H9 (cell line): ENCODE data around the gene PTPN2. TPM values are rescaled to one million over a fixed set of nuclear protein-coding genes. Genes with fewer than 3 reads are reported as not detected.

Source experiments
- DNase-seq: peaks from one replicate; pipeline ENCODE4 v3.0.0-alpha.2; 2017
- H2AFZ ChIP-seq: one replicate; pipeline ENCODE4 v1.6.1; 2013; ENCODE audit warnings: mild to moderate bottlenecking, low read length, control low read depth, moderate library complexity
- H2AK5ac ChIP-seq: 2 replicates; pipeline ENCODE4 v1.6.1; 2013; ENCODE audit warnings: low read length, control low read depth, mixed read lengths; ENCODE audit not compliant: insufficient read length
- H2BK120ac ChIP-seq: one replicate; pipeline ENCODE4 v1.6.1; 2013; ENCODE audit warnings: low read depth, mild to moderate bottlenecking, low read length, control low read depth, inconsistent platforms; ENCODE audit not compliant: poor library complexity, severe bottlenecking
- H2BK12ac ChIP-seq: 2 replicates; pipeline ENCODE4 v1.6.1; 2013; ENCODE audit warnings: low read length, control low read depth, mixed read lengths, low read depth; ENCODE audit not compliant: insufficient read length
- H2BK15ac ChIP-seq: 2 replicates; pipeline ENCODE4 v1.6.1; 2013; ENCODE audit warnings: low read depth, low read length, control low read depth
- H2BK20ac ChIP-seq: one replicate; pipeline ENCODE4 v1.6.1; 2013; ENCODE audit warnings: low read depth, mild to moderate bottlenecking, low read length, control low read depth, inconsistent platforms; ENCODE audit not compliant: poor library complexity, severe bottlenecking
- H2BK5ac ChIP-seq: 2 replicates; pipeline ENCODE4 v1.6.1; 2013; ENCODE audit warnings: low read length, control low read depth, mixed read lengths; ENCODE audit not compliant: insufficient read length
- H3K14ac ChIP-seq: 2 replicates; pipeline ENCODE4 v1.6.1; 2013; ENCODE audit warnings: low read length, control low read depth; ENCODE audit not compliant: insufficient read depth
- H3K18ac ChIP-seq: 2 replicates; pipeline ENCODE4 v1.6.1; 2013; ENCODE audit warnings: low read depth, mild to moderate bottlenecking, mixed read lengths, low read length, control low read depth; ENCODE audit not compliant: insufficient read length
- H3K23ac ChIP-seq: 2 replicates; pipeline ENCODE4 v1.6.1; 2013; ENCODE audit warnings: low read length, control low read depth, mixed read lengths, low read depth; ENCODE audit not compliant: insufficient read length
- H3K23me2 ChIP-seq: 2 replicates; pipeline ENCODE4 v1.6.1; 2013; ENCODE audit warnings: low read depth, mild to moderate bottlenecking, mixed read lengths, low read length, control low read depth; ENCODE audit not compliant: insufficient read length, poor library complexity, severe bottlenecking
- H3K27ac ChIP-seq: 2 replicates; pipeline ENCODE4 v1.5.1; 2013; ENCODE audit warnings: low read length, control low read depth, mixed read lengths, low read depth; ENCODE audit not compliant: insufficient read length
- H3K27me3 ChIP-seq: 2 replicates; pipeline ENCODE4 v1.6.1; 2013; ENCODE audit warnings: low read length, control low read depth, inconsistent platforms; ENCODE audit not compliant: insufficient read depth
- H3K4ac ChIP-seq: 2 replicates; pipeline ENCODE4 v1.6.1; 2013; ENCODE audit warnings: low read depth, mild to moderate bottlenecking, control low read depth, inconsistent platforms, low read length, moderate library complexity
- H3K4me1 ChIP-seq: 2 replicates; pipeline ENCODE4 v1.6.1; 2013; ENCODE audit warnings: low read length, control low read depth, inconsistent platforms; ENCODE audit not compliant: insufficient read depth
- H3K4me2 ChIP-seq: 2 replicates; pipeline ENCODE4 v1.6.1; 2013; ENCODE audit warnings: low read length, control low read depth, mixed read lengths; ENCODE audit not compliant: insufficient read length, insufficient read depth
- H3K56ac ChIP-seq: 2 replicates; pipeline ENCODE4 v1.6.1; 2013; ENCODE audit warnings: low read depth, mild to moderate bottlenecking, mixed read lengths, low read length, control low read depth; ENCODE audit not compliant: insufficient read length
- H3K79me1 ChIP-seq: 2 replicates; pipeline ENCODE4 v1.6.1; 2013; ENCODE audit warnings: low read depth, mild to moderate bottlenecking, moderate library complexity, low read length, control low read depth, inconsistent platforms; ENCODE audit not compliant: insufficient read depth, poor library complexity, severe bottlenecking
- H3K79me2 ChIP-seq: 2 replicates; pipeline ENCODE4 v1.6.1; 2013; ENCODE audit warnings: low read length, control low read depth, inconsistent platforms; ENCODE audit not compliant: insufficient read depth
- H3K9ac ChIP-seq: 2 replicates; pipeline ENCODE4 v1.6.1; 2013; ENCODE audit warnings: low read length, control low read depth, mixed read lengths; ENCODE audit not compliant: insufficient read length; ENCODE audit errors: extremely low read depth
- H3K9me3 ChIP-seq: one replicate; pipeline ENCODE4 v1.6.1; 2013; ENCODE audit warnings: low read depth, low read length, inconsistent platforms; ENCODE audit not compliant: control insufficient read depth
- H3T11ph ChIP-seq: one replicate; pipeline ENCODE4 v1.6.1; 2013; ENCODE audit warnings: mild to moderate bottlenecking, low read length, control low read depth, inconsistent platforms
- H4K20me1 ChIP-seq: one replicate; pipeline ENCODE4 v1.6.1; 2013; ENCODE audit not compliant: control insufficient read depth, insufficient read length, insufficient read depth
- H4K5ac ChIP-seq: 2 replicates; pipeline ENCODE4 v1.6.1; 2013; ENCODE audit warnings: low read depth, mild to moderate bottlenecking, mixed read lengths, low read length, control low read depth; ENCODE audit not compliant: insufficient read length
- H4K8ac ChIP-seq: replicated peaks from 2 replicates; pipeline ENCODE4 v1.6.1; 2013; ENCODE audit warnings: low read length, control low read depth, mixed read lengths, low read depth; ENCODE audit not compliant: insufficient read length
- H4K91ac ChIP-seq: 2 replicates; pipeline ENCODE4 v1.6.1; 2013; ENCODE audit warnings: low read depth, mild to moderate bottlenecking, moderate library complexity, mixed read lengths, low read length, control low read depth; ENCODE audit not compliant: insufficient read length
- H3K27ac Mint-ChIP-seq, 3 experiments: 2 replicates in 2 of 3; 3 replicates in 1 of 3; pipeline ENCODE4 v1.8.0; 2020 to 2021; ENCODE audit warnings: mixed read lengths in 3 of 3, mild to moderate bottlenecking in 1 of 3, moderate library complexity in 1 of 3
- H3K27me3 Mint-ChIP-seq: 2 replicates; pipeline ENCODE4 v1.8.0; 2021; ENCODE audit warnings: low read depth, mild to moderate bottlenecking, moderate library complexity, mixed read lengths
- H3K36me3 Mint-ChIP-seq, 3 experiments: 2 replicates in 2 of 3; 3 replicates in 1 of 3; pipeline ENCODE4 v1.8.0; 2020 to 2021; ENCODE audit warnings: low read depth in 3 of 3, mixed read lengths in 3 of 3; ENCODE audit not compliant: insufficient read depth in 1 of 3
- H3K4me1 Mint-ChIP-seq, 2 experiments: 2 replicates each; pipeline ENCODE4 v1.8.0; 2020; ENCODE audit warnings: mixed read lengths in 2 of 2
- H3K4me3 Mint-ChIP-seq, 2 experiments: 2 replicates in 1 of 2; 3 replicates in 1 of 2; pipeline ENCODE4 v1.8.0; 2020 to 2021; ENCODE audit warnings: mild to moderate bottlenecking in 2 of 2, mixed read lengths in 2 of 2, moderate library complexity in 1 of 2
- H3K9me3 Mint-ChIP-seq, 2 experiments: 2 replicates in 1 of 2; 3 replicates in 1 of 2; pipeline ENCODE4 v1.8.0; 2020; ENCODE audit warnings: mild to moderate bottlenecking in 2 of 2, mixed read lengths in 2 of 2, moderate library complexity in 1 of 2
- CTCF ChIP-seq: fragments of 200-600 bp; sonication (generic); conservative IDR thresholded peaks from 3 replicates; pipeline ENCODE4 v1.8.0; 2021; ENCODE audit warnings: antibody characterized with exemption, mild to moderate bottlenecking
- WGBS: extraction: QIAGEN DNeasy Blood & Tissue Kit; methylation state at CpG from one replicate; pipeline ENCODE4 v1.1.7; 2013; ENCODE audit warnings: missing lambda C conversion rate, low lambda C conversion rate, mixed read lengths; ENCODE audit not compliant: insufficient read length; ENCODE audit errors: extremely low coverage; 5-methylcytosine and 5-hydroxymethylcytosine counted together
- total RNA-seq: library from RNA; stranded (reverse); gene quantifications from 2 replicates; pipeline ENCODE4 v1.2.1, GENCODE V29; 2021

The PTPN2 gene
- total RNA-seq, 1 experiment from 2014 or later = 48.7 TPM

GRCh38 chr18:12816451-12816850 is 67.6 kb downstream of the PTPN2 start:
- Histone ChIP-seq H3K4me1 (peaks cover 5% of the 10 kb centered on the region; the same call in 1 of the 2 replicates), H2AK5ac (no peak overlapping the region), H3K9ac (no peak overlapping the region), H2BK120ac (no peak overlapping the region), H3K23ac (no peak overlapping the region), H4K8ac (no peak overlapping the region), H3K79me1 (peaks cover 2% of the 10 kb centered on the region), H3K79me2 (no peaks in the 10 kb centered on the region), H4K91ac (no peak overlapping the region), H3K27ac (no peak overlapping the region), H3K9me3 (no peaks in the 10 kb centered on the region), H3K56ac (no peak overlapping the region), H2BK20ac (no peak overlapping the region), H3K23me2 (no peaks in the 10 kb centered on the region), H2AFZ (no peak overlapping the region), H3K18ac (no peak overlapping the region), H2BK12ac (no peak overlapping the region), H3T11ph (no peak overlapping the region), H4K20me1 (no peaks in the 10 kb centered on the region), H3K14ac (no peak overlapping the region), H3K4me2 (no peak overlapping the region), H3K27me3 (no peaks in the 10 kb centered on the region), H3K4ac (no peak overlapping the region), H2BK15ac (no peak overlapping the region), H4K5ac (no peak overlapping the region), H2BK5ac (no peak overlapping the region)
- no peak for TF ChIP-seq CTCF
- Mint-ChIP-seq H3K4me3 (no peak overlapping the region), H3K27me3 (no peaks in the 10 kb centered on the region), H3K36me3 (peaks cover 7 to 44% (median 28%) of the 10 kb centered on the region in 3 experiments; a peak in 5 of 7 replicates), H3K27ac (no peak overlapping the region; a peak in 1 of 7 replicates), H3K9me3 (no peaks in the 10 kb centered on the region), H3K4me1 (peaks cover 20 to 22% of the 10 kb centered on the region in 2 experiments)
- no CpG with 5 or more reads among the region's 2 CpGs for WGBS
- no peak for DNase-seq
